ELF-1 (cell line): ENCODE data around the gene CHMP1A.

Source experiments
- DNase-seq: peaks from one replicate; pipeline ENCODE4 v3.0.0-alpha.2; 2016; ENCODE audit warnings: low read depth, low spot score

The CHMP1A gene

DNA sequence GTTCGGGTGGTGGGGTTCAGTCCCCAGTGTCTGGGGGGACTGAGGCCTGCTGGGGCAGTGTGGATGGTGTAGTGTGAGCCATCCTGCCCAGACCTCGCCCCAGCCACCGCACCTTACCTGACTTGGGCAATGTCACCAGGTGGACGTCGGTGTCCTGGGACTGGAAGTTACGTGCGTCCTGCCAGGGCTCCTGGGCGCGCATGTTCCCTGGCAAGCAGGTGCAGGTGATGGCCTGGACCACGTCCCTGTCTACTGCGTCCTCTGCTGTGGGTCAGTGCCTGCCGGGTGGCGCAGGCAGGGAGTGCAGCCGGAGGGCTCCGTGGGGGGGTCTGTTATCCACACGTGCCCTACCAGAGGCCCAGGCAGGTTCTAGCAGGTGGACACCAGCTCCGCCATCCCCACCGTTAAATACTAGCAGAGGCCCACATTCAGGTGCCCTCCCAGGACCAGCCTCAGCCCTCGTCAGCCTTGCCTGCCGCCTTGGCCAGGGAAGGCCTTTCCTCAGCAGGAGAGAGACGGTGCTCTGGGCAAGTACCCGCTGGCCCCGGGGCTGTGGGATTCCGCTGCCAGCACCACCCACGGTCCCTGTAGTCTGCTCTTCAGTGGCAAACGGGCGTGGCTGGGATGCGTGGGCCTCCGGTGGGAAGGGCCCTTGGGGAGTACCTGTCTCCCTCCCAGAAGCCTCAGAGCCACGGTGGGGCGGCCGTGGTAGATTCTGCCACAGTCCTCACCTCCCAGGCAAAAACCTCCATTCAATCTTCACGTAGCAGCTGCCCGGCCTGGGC is 52.1 kb downstream of the CHMP1A start:
- DNase-seq, result no peak

DNA sequence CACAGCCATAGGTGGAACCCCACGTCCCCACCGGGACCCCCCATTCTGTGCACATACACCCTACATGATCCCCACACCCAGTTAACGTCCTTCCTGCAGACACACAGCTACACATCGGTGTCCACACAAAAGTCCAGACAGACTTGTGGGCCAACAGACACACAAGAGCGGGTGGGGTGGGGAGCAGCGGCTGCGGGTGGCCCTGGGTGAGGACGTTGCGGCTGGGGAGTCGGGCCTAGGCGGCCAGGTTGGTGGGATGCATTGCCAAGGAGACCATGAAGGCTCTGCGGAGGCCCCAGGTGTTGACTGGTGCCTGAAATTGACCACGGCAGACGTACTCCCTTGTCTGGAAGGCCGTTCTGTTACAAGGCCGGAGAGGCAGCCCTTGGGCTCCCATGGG is 52.7 kb downstream of the CHMP1A start:
- DNase-seq, result no peak

- no peak for DNase-seq
Measured at GRCh38 chr16:89602952-89603590, 54.4 kb downstream of the CHMP1A start.

GRCh38 chr16:89602273-89602951 is 55.1 kb downstream of the CHMP1A start:
- peak; percentile 66 for DNase-seq

DNA sequence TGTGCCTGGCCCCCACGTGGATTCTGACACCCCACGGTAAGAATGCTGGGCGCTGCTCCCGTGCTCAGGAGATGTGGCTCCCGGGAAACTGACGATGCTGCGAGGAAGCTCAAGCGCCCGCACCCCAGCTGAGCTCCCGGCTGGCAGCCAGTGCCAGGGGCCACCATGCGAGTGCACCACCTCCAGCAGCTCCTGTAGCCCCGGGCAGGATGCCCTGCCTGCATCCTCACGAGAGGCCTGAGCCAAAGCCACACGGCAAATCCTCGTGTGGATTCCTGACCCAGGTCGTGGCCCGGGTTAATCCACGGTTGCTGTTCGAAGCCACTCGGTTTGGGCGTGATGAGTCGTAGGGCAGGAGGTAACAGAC is 55.6 kb downstream of the CHMP1A start:
- no peak for DNase-seq

- DNase-seq, result no peak
Measured at GRCh38 chr16:89600956-89601355, 56.6 kb downstream of the CHMP1A start.

DNA sequence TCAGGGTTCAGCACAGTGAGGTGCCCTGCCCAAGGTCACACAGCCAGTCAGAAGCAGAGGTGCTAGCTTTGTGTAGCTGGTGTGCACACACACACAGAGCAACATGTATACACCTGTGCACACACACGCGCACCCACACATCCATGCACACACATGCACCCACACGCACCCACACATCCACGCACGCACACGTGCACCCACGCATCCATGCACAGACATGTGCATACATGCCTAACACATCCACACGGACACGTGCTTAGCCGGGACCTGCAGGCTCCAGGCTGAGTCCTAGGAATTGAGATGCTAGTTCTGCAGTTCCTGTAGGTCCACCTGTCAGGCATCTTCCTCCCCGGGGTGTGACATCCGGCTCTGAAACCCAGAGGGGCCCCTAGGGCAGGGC is 57.1 kb downstream of the CHMP1A start:
- no peak for DNase-seq

DNA sequence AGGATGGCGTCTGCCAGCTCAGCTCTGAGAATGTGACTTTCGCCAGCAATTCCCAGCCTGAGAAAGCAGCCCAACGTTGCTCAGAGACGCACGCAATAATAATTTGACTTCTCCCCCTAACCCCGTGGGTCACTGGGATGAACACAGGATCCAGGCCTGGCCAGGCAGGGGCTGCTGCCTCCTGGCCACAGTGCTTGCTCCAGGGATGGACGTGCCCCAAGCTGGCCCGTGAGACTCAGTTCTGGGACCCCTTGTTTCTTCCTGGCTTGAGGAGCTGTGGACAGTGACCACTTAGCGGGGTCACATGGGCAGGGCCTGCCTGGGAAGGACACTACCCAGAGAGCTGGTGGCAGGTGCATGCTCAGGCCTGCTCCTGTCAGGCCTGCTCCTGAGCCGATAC is 57.6 kb downstream of the CHMP1A start:
- DNase-seq, result no peak

DNA sequence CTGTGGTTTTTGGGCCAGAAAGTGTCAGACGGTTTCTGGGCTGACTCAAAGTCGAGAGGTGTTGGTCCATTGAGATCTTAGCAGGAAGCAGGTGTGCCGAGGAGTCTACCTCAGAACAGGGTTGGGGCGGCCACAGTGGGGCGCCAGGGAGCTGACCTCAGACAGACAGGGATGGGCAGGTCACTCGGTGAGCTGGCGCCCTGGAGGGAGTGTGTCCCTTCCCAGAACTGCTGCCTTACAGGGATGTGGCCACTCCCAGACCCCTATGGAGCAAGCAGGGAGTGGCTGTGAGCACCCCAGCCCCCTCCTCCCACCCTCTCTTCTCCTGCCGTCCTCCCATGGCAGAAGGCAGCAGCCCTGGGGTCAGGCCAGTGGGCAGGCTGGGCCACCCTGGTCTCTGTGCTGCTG is 58.1 kb downstream of the CHMP1A start:
- DNase-seq, result peak; percentile 87

DNA sequence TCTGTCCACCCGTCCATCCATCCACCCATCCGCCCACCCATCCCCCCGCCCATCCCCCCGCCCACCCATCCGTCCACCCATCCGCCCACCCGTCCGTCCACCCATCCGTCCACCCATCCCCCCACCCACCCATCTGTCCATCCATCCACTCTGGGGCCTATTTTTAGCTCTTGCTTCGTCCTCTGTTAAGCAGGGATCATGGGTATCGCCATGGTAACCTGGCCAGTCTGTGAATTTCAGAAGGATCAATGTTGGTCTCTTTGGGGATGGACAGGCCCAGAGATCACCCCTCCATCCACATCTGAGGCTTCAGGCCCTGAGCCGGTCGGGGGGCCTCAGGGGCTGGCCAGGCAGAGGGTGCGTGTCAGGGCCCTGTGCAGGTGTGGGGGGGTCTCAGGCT is 59.3 kb downstream of the CHMP1A start:
- DNase-seq, result no peak

GRCh38 chr16:89596957-89597649 is 60.4 kb downstream of the CHMP1A start:
- no peak for DNase-seq

GRCh38 chr16:89596061-89596689 is 61.3 kb downstream of the CHMP1A start:
- DNase-seq, result no peak

- DNase-seq, result no peak
Measured at GRCh38 chr16:89595330-89596060, 62.0 kb downstream of the CHMP1A start.
